Ovary (tissue), 9 donors: ENCODE data around the gene SH3BP5L. TPM values are rescaled to one million over a fixed set of nuclear protein-coding genes. Genes with fewer than 3 reads are reported as not detected.

ENCODE experiments used
- DNase-seq, 5 donors: peaks; one replicate each; pipeline ENCODE4 v3.0.0-alpha.2; 2019 to 2020
- H3K27ac ChIP-seq, 2 donors: fragments of 200-600 bp; one replicate each; pipeline versions ENCODE4 v1.5.1 to v1.8.0; 2019 to 2022
- H3K27me3 ChIP-seq: fragments of 200-600 bp; one replicate; pipeline ENCODE4 v1.8.0; 2022
- H3K36me3 ChIP-seq: fragments of 200-600 bp; sonication (generic); one replicate; pipeline ENCODE4 v1.5.1; 2019
- H3K4me1 ChIP-seq: one replicate; pipeline ENCODE4 v1.8.1; 2013; ENCODE audit warnings: mild to moderate bottlenecking, moderate library complexity; ENCODE audit not compliant: insufficient read depth
- H3K4me3 ChIP-seq: fragments of 200-600 bp; sonication (generic); one replicate; pipeline ENCODE4 v1.5.1; 2017
- H3K9me3 ChIP-seq, 2 donors: fragments of 200-600 bp in 1 of 2; sonication (generic) in 1 of 2; one replicate each; pipeline versions ENCODE4 v1.5.1 to v1.8.1; 2013 to 2019; ENCODE audit warnings: mild to moderate bottlenecking in 1 of 2, moderate library complexity in 1 of 2
- CTCF ChIP-seq, 3 donors: fragments of 450-650 bp in 2 of 3; fragments of 200-600 bp in 1 of 3; IDR thresholded peaks; one replicate each; pipeline versions ENCODE4 v1.5.1 to v1.8.0; 2016 to 2022; ENCODE audit warnings: antibody characterized with exemption in 3 of 3, mild to moderate bottlenecking in 1 of 3
- EP300 ChIP-seq: sonication (generic); formaldehyde crosslinking; IDR thresholded peaks from one replicate; pipeline ENCODE4 v1.6.1; 2017; ENCODE audit warnings: antibody characterized with exemption
- POLR2A ChIP-seq: fragments of 450-650 bp; IDR thresholded peaks from one replicate; pipeline ENCODE4 v1.6.1; 2017; ENCODE audit warnings: antibody characterized with exemption, mild to moderate bottlenecking, moderate library complexity
- WGBS, 3 donors: extraction: QIAGEN DNeasy Blood & Tissue Kit in 1 of 3; methylation state at CpG; one replicate each; pipeline versions ENCODE4 v1.1.5 to v1.1.7; 2013 to 2017; 5-methylcytosine and 5-hydroxymethylcytosine counted together
- intact Hi-C, 4 donors: fragments of 100-400 bp; cut with DNase I; formaldehyde crosslinking; loops; one replicate each; pipeline versions ENCODE4 v1.11.0 to v1.15.1; 2022 to 2023
- polyA plus RNA-seq, 2 donors: library from polyadenylated mRNA; stranded (reverse); fragments of 200-250 nt in 1 of 2; fragments of 350-450 nt in 1 of 2; fragmentation: Illumina TruSeq in 1 of 2; extraction: RNeasy Lipid Tissue Mini Kit (QIAGEN cat#74804) in 1 of 2; gene quantifications; one replicate each; pipeline ENCODE4 v1.2.3, GENCODE V29; 2013 to 2014
- total RNA-seq, 7 donors: library from RNA; depleted of rRNA in 2 of 7; stranded (reverse); fragments of >200 nt in 2 of 7; fragmentation: NEBNext Ultra II Directional in 3 of 7; extraction: Animal tissue kit (Norgen Biotek cat#: 25700) in 3 of 7; gene quantifications; one replicate each; pipeline versions ENCODE4 v1.1.0 to v1.2.4, GENCODE V29; 2016 to 2023
- donor health status: DM: no; HTN: no; CAD: no; lungs with moderate emphysema.
- donor health status: DM: no; HTN: no; CAD: no.
- donor health status: Bipolar disorder and iron deficiency.
- donor health status: DM: yes; HTN: yes; CAD: no.
- donor health status: DM: no; HTN: no; CAD: no.
- donor health status: DM: yes; HTN: yes; CAD: no.

Gene SH3BP5L
- total and polyA plus RNA-seq, 9 donors, result 8.1 to 16.8 (median 13.8) TPM

GRCh38 chr1:248842781-248843331, 17.1 kb upstream of the SH3BP5L start:
- no peaks in the 10 kb centered on the region for H3K9me3 ChIP-seq
- intact Hi-C loops, result no loop called here
- H3K4me3 ChIP-seq, result no peak overlapping the region
- WGBS, 3 donors, result 91 to 92% (median 91%) methylated on average over 8 of the region's 8 CpGs
- H3K36me3 ChIP-seq, result no peaks in the 10 kb centered on the region
- no peaks in the 10 kb centered on the region for H3K4me1 ChIP-seq
- no peak for DNase-seq
- no peaks in the 10 kb centered on the region for H3K27me3 ChIP-seq
- no peak for TF ChIP-seq CTCF (IDR thresholded peaks at IDR 0.05)
- no peak for TF ChIP-seq EP300
- no peak for TF ChIP-seq POLR2A
- no peak overlapping the region for H3K27ac ChIP-seq

GRCh38 chr1:248841702-248842395, 16.1 kb upstream of the SH3BP5L start:
- Histone ChIP-seq H3K36me3 (no peaks in the 10 kb centered on the region), H3K27ac (no peak overlapping the region), H3K9me3 (no peaks in the 10 kb centered on the region), H3K4me3 (no peak overlapping the region), H3K27me3 (no peaks in the 10 kb centered on the region), H3K4me1 (no peaks in the 10 kb centered on the region)
- WGBS, 3 donors, result 52 to 61% (median 59%) methylated on average over 12 of the region's 12 CpGs
- TF ChIP-seq EP300 (no peak), CTCF (IDR thresholded peaks at IDR 0.05) (no peak), POLR2A (no peak)
- no peak for DNase-seq
- intact Hi-C loops, result no loop called here

- 88 to 92% (median 91%) methylated on average over 4 of the region's 4 CpGs for WGBS, 3 donors
- H3K4me1 ChIP-seq, result no peaks in the 10 kb centered on the region
- no peaks in the 10 kb centered on the region for H3K36me3 ChIP-seq
- no peak overlapping the region for H3K27ac ChIP-seq
- no peak overlapping the region for H3K4me3 ChIP-seq
- no peak for DNase-seq
- intact Hi-C loops, result no loop called here
- no peaks in the 10 kb centered on the region for H3K27me3 ChIP-seq
- no peaks in the 10 kb centered on the region for H3K9me3 ChIP-seq
- TF ChIP-seq EP300 (no peak), POLR2A (no peak)
These were observed 15.2 kb upstream of the SH3BP5L start for GRCh38 chr1:248840946-248841345.

- WGBS, 3 donors, result 11 to 18% (median 12%) methylated on average over 10 of the region's 10 CpGs
- no peak for DNase-seq
- peak overlapping the region; percentile 99 for H3K4me3 ChIP-seq
- H3K27ac ChIP-seq, result peak overlapping the region; percentile 95 to 96
- no peaks in the 10 kb centered on the region for H3K27me3 ChIP-seq
- H3K9me3 ChIP-seq, result no peaks in the 10 kb centered on the region
- H3K36me3 ChIP-seq, result no peaks in the 10 kb centered on the region
- no peaks in the 10 kb centered on the region for H3K4me1 ChIP-seq
- intact Hi-C loops, result loop anchor here in 1 of 4 donors (2.0 kb wide), 1 partner anchor 20 kb away; the partner anchor contains the start of gene ZNF692
- TF ChIP-seq EP300, result no peak
- no peak for TF ChIP-seq POLR2A
- TF ChIP-seq CTCF (IDR thresholded peaks at IDR 0.05), result no peak
These were observed 13.4 kb upstream of the SH3BP5L start for GRCh38 chr1:248839168-248839555.
